GM18499 (cell line): ENCODE results near the gene MLLT3.

Source experiments
- ATAC-seq: cut with Tn5 transposase; IDR thresholded peaks from one replicate; pipeline ENCODE4 v1.9.1; 2021; ENCODE audit warnings: moderate number of reproducible peaks; ENCODE audit not compliant: insufficient read depth, unreplicated experiment

Gene MLLT3

DNA sequence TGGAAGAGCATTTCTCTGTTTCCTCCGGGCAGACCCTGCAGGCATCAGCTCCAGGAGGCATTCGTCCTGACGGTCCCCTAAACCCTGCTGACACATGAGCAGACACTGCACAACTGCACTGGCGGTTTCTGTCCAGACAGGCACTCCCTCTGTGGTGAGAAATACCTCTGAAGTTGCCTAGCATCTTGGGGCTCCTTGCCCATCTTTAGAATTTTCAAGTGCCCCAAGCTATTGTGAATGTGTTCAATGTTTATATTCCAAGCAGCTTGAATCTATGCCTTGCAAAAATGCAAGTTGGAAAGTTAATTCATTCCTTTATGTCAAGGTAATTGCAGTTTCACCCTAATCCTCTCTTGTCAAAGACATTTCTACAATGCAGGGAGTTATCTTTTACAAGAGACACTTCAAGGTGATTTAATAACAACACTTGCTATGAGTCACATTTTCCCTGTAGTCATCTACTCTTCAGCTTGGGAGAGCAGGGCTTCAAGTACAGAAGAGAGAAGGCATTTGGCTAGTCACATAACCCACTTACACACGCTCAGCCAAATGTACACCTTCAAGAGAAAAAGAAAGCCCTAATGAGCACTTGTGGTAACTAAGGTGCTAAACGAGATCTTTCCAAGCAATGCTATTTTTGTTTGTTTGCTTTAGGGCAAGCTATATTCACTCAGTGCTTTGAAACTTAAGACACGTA lies 302.5 kb downstream of the MLLT3 start:
- no peak for ATAC-seq

DNA sequence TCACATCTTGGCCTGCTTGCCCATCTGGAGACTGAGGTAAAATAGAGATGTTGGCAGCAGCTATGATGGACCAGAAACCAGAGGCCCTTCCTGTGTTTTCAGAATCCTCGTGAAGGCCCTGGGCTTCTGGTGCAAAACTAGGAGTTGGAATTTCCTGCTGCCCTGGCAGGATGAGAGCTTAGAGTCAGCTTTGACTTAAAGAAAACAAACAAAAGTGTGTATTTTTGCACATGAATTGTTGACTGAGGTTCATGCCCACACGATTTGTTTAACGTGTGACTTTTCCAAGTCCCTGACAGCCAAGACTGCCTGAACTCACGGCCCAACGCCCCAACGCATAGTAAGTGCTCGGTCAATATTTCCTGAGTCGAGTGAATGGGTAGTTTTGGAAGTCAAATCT lies 303.1 kb downstream of the MLLT3 start:
- no peak for ATAC-seq

DNA sequence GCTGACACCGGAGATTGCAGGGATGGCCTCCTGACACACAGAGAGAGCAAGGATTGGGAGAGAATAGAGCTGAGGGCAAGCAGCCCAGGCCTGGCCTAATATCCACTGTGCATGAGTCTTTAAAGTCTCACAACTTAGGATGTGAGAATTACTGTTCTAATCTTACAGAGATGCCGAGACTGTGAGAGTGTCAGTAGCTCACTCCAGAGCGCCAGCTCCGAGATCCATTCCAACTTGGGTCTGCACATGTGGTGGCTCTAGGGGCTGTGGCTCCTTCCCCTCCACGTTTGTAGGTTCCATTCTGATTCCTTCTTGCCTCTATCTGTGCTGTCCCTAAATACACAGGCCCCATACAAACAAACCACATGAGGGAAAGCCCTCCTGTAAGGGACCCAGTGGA lies 304.6 kb downstream of the MLLT3 start:
- no peak for ATAC-seq

DNA sequence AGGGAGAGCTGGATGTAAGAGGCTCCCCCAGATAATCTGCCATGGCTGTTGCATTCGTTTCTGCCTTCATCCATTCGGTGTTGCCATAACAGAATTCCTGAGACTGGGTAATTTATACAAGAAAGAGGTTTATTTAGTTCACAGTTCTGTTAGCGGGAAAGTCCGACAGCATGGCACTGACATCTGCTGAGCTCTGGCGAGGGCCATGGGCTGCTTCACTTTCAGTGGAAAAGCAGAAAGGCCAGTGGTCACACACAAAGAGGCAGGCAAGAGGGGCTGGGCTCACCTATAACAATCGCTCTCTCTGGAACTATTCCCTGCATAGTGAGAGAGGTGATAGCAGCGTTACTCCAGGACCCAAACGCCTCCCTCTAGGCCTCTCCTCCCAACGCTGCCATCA lies 305.9 kb downstream of the MLLT3 start:
- ATAC-seq, result no peak

DNA sequence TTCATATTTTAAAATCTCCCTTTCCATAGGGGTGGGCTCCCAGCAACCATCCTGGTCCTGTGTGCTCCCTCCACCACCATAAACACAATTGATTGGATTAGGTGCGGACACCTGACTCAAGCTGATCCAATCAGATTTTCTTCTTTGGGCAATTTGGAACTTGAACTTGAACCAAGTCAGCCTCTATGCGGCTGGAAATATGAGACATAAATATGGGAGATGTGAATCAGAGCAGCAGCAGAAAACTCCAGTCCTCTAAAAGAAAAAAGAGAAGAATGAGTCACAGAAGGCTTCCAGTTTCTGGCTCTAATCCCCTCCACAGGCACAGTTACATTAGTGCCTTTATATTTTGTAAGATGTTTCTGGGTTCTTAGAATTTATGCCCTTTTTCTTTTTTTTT lies 306.6 kb downstream of the MLLT3 start:
- no peak for ATAC-seq

DNA sequence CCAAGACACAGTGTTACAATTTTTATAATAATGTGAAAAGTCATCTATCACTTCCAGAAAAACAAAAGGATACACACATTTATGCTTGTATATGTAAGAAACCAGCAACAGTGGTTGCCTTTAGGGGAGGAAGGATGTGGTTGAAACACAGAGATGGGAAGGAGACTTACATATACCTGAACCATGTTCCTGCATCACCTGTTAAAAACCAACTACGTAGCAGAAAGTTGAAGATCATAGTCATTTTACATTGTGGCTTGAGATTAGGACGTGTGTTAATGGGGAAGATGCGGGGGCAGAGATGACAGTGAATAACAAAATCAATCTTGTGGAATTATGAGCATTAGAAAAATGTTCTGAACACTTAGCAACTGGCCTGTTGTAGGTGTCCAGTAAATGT lies 307.3 kb downstream of the MLLT3 start:
- ATAC-seq, result no peak

DNA sequence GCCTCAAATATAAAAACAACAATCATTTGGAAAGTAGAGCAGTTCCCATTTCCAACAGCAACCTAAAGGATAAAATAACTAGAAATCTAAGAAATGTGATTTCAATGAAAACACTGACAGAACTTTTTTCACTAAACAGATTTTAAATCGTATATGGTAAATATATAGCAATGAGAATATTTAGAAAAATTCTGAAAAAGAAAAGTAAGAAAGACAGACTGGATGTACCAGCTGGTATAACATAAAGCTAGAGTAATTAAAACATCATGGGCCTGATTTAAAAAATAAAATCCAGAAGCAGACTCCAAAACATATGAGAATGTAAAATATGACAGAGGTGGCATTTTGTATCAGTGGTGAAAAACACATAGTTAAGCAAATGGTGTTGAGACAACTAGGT lies 308.9 kb downstream of the MLLT3 start:
- no peak for ATAC-seq

DNA sequence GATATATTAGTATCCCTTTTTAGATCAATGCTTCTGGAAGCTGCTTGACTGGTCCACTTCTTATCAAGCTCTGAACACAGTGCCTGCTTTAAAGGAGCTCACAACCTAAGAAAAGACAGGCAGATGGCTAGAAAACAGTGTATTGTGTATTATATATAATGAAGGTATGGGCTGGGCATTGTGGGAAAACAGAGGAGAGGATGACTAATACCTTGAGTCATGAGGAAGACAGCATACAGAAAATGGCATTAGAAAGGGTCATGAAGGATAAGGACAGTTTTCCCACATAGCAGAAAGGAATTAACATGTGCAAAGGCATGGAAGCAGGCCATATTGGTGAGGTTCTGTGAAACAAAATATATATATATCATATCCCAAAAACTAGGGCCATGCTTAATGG lies 309.6 kb downstream of the MLLT3 start:
- no peak for ATAC-seq

DNA sequence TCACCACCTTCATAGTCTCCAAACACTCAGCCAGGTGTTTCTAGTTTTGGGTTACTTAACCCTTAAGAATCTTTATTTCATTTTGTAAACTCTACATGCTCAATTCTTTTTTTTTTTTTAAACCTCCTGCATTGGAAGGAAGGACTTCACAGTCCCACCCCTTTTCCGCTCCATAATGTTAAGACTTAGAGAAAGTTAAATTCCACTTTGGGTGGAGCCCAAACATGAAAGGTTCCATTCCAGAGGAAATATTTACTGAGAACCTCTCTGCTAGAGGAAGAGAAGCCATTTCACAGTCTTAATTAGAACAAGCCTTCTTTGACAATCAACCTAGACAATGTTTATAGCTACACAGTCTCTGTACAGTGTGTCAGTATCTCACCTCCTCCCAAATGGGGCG lies 312.3 kb downstream of the MLLT3 start:
- ATAC-seq, result no peak

DNA sequence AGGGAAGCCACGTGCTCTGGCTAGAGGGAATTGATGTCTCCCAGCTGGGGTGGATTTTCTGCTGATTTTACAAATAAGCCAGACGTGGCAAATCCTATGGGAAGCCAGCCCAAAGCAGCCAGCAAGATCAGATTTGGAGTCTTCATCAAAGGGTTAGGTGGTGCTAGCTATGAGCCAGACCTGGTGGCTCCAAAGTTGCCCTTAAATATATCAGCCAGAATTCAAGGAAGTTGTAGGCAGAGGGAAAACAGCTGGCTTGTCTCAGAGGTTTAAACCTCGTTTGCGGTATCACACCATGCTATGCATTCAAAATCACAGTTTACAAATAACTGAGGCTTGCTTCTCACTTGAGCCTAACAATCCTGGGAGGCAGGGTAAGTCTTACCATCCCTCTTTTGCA lies 313.2 kb downstream of the MLLT3 start:
- no peak for ATAC-seq

DNA sequence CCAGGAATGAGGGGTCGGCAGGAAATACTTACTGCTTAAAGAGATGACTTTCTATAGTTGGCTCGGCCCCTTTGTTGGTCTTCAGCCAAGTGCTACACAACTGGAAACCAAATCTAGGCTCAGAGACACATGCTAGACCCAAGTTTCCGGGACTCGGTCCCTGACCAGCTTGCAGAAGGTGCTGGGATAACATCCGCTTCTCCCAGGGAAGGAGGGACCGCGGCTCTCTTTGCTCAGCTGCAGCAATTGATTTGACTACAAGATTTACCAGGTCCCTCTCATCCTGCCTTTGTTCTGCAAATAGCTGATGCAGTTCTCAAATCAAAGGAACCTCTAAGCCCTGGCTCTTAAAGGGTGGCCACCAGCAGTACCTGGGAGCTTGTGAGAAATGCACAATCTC lies 314.7 kb downstream of the MLLT3 start:
- no peak for ATAC-seq

DNA sequence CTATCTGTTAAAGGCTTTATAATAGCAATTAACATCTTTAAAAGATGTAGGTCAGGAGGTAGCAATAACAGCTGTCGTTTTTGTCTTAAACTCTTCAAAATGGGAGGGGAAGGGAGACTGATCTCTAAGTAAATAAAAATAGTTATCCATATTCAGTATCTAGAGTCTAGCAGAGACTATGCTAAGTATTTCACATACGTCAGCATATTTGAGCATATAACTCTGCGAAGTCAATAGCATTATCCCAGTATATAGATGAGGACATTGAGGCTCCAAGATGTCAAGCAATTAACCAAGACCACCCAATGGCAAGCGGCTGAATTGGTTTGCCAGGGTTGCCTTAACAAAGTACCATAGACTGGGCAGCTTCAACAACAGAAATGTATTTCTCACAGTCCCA lies 316.8 kb downstream of the MLLT3 start:
- ATAC-seq, result no peak

DNA sequence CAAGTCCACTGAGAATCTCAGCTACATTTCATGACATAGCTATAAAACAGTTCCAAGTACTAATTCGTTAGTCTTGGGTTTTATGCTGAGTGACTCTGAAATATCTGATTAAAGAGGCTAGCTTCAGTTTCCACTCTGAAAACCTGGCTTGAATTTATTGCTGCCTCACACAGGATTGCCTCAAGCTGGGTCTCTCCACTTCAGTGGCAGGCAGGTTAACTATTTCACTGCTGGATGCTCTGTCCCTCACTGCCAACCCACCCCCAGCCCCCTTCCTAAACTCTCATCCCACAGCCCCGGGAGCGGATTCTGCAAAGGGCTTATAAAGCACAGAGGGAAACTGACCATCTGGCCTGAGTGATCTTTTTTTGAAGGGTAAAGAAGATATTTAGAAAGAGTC lies 318.3 kb downstream of the MLLT3 start:
- ATAC-seq, result no peak

DNA sequence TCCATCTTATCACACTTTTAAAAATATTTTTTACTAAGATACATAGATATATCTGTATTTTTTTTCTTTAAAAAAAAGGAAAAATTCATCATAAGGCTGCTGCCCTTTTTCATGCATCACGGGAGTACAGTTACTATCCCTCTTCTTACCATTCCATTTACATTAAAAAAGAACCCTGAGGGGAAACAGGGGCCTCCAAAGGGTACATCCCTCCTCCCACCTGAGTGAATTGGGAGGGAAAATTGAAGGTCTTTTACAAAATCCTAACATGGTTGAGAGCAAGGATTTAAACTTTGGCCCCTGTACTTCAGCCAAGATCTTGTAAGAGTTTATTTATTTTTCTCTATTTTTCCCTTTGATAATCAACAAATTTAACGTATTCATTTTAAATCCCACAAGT lies 319.2 kb downstream of the MLLT3 start:
- no peak for ATAC-seq

DNA sequence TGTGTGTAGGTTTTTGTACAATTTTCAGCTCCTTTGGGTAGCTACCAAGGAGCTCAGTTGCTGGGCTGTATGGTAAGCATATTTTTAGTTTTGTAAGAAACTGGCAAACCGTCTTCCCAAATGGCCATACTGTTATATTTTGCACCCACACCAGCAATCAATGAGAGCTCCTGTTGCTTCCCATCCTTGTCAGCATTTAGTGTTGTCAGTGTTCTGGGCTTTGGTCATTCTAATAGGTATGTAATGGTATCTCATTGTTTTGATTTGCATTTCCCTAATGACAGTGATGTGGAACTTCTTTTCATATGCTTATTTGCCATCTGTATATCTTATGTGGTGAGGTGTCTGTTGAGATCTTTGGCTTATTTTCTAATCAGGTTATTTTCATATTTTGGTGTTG lies 320.1 kb downstream of the MLLT3 start:
- no peak for ATAC-seq

DNA sequence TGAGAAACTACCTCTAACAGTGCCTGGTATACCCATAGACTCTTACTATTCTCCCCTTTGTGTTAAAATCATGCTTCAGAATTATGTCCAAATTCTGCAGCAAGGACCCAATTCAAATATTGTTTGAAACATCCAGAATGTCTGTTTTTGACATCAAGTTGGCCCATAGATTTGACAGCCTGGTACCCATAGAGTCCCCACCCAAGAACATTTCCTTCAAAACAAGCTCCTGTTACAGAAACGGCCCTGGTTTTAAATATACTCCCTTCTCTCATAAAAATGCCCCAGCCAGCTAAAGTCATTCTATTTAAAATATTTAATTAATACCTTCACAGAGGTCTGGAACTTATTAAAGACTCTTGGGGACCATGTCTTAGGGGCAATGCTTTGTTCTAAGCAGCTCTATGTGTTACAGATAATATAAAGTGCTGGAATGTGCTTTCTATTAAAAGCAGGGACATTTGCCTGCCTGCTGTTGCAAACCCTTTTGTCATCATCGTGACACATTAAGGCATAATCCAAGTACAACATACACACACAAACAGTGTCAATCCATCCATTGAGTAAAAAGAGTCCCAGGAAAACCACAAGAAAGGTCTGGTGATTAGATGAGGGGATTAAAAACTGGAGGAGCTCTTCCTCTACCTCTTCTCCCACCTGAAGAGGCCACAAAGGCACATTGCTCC lies 321.7 kb downstream of the MLLT3 start:
- no peak for ATAC-seq

DNA sequence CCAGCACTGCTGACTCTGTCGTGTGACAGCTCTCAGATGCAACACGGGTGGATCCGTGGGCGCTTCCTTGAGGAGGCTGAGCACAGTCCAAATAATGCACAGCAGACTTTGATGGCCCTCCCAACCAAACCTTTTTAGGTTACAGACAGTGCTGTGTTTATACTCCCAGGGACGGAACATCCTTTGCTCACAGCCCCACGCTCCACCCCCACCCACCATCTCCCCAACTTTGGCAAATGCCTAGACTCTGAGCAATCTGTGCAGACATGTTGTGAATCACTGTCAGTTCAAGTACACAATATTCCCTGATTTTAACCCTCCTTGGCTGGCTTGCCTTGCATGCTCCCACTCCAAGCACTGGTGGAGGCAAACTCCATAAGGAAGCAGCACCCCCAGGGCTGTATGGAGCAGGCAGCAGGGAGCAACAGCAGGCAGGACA lies 324.6 kb downstream of the MLLT3 start:
- no peak for ATAC-seq

DNA sequence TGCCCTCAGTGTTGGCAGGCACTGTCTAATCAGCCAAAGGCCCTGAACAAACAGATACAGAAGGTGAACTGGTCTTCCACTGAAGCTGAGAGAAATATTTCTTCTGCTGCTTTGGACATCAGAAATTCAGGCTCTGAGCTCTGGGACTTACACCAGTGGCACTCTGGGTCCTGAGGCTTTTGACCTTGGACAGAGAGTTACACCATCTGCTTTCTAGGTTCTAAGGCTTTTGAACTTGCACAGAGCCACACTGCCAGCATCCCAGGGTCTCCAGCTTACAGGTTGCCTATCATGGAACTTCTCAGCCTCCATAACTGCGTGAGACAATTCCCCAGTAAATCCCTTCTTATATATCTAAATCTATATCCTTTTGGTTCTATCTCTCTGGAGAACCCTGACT lies 326.7 kb downstream of the MLLT3 start:
- no peak for ATAC-seq

DNA sequence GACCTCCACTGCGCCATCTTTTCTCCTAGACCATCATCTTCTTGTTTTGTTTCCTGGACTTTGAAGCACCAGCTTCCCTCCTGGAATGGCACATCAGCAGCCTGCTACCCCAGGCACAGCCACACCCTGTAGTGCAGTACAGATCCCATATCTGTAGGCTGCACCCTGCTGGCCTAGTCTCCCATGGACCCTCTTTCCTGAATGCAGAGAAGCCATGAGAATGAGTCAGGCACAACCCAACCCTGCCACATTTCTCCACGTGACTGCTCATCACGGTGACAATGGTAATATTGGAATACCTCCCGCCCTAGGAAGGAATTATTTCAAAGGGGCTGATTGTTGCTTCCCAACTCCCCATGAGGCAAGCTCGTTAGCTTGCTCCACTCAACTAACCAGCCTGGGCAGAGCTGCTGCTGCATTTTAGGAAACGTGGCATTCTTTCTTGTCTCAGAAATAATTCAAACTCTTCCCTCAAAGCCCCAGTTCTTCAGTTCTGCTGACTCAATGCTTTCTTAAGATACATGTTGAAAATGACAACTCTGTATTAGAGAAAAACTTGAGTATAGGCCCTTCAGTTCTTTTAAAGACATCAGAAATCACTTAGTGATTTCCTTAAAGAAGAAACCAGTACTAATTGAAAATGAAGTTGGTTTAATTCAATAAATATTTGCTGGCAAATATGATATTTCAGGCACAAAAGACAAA lies 328.1 kb downstream of the MLLT3 start:
- no peak for ATAC-seq

DNA sequence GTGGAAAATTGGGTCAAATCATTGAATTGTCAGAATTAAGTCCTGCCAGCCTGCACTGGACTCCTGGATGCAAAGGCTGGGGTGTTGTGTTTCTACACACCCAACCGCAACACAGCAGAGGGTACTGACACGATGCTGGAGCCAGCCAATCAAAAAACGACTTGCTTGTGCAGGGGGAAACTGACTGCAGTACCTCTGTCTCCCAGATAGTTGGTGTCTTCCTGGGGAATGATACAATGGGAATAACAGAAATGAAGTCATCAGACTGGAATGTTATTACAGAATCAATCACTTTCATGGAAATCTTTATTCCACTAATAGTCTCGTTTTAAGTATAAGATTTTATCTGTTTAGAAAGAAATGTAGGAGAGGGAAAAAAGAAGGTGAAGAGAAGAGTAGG lies 330.3 kb downstream of the MLLT3 start:
- ATAC-seq, result no peak
